ENCODE data around the gene PALLD.

PALLD gene

DNA sequence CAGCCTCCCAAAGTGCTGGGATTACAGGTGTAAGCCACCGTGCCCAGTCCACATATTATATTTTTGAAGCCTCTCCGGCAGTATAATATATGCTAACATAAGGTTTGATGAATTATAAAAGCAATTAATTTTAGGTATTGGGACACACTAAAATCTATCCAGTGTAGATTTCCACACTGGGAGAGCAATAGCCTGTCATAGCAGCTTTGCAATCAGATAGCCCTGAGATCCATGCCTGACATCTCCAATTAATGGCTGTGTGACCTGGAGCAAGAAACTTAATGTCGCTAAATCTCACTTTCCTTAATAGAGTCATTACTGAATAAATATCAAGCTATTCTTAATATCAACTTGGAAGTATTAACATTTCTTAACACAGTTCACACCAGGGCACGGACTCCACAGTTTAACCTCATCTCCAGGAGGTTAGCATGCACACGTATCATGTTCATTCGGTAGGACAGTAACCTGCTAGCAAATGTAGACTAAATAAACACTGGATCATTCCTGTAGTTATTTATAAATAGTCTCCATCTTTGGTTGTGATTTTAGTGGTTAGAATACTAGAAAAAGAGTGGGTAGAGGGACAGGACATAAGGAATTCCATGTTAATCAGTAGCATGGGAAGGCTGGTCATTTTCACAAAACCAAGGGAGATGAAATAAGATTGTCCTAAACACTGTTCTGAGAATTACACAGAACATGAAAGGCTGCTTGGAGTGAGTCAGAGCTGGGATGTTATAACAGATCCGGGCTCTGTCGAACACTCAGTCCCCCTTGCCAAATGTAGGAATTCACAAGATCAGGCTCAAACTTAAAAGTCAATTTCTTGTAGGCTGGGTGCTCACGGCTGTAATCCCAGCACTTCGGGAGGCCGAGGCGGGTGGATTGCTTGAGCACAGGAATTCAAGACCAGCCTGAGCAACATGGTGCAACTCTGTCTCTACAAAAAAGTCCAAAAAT lies 254.7 kb downstream of the PALLD start:
- TF ChIP-seq GATA3 (IDR thresholded peaks at IDR 0.05; ENCODE audit: low read depth, low read length): no peak
- no peak for TF ChIP-seq GATA2 (IDR thresholded peaks at IDR 0.05; ENCODE audit: low read depth, low read length)

- TF ChIP-seq GATA2 (IDR thresholded peaks at IDR 0.05; ENCODE audit: low read depth, low read length) (no peak), GATA3 (IDR thresholded peaks at IDR 0.05; ENCODE audit: low read depth, low read length) (no peak)
Observed at GRCh38 chr4:168755598-168756477, 259.0 kb downstream of the PALLD start.

GRCh38 chr4:168757500-168757899 lies 260.6 kb downstream of the PALLD start:
- TF ChIP-seq GATA2 (IDR thresholded peaks at IDR 0.05; ENCODE audit: low read depth, low read length) (no peak), GATA3 (IDR thresholded peaks at IDR 0.05; ENCODE audit: low read depth, low read length) (no peak)

DNA sequence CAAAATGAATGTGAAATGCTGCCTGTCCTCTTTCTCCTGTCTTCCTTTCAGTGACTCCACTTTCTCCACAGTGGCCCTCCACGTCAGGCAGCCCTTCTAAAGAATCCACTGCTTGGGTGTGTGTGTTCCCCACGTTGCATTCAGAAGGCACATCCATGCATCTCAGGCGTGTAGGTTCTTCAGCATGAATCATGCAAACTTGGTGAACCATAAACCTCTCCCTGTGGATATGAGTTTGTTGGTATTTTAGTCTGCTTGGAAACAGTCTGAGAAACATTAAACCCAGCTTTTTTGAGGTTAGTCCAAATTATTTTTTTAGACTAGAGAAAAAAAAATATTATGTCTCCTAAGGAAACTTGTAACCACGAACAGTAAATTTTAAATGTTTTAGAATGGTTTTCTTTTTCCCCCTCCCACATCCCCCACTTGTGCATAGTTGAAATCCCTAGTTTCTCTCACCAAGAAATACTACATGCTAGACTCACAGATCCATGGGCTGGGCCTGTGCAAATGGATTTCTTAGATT lies 261.6 kb downstream of the PALLD start:
- TF ChIP-seq GATA3 (IDR thresholded peaks at IDR 0.05; ENCODE audit: low read depth, low read length) (no peak), GATA2 (IDR thresholded peaks at IDR 0.05; ENCODE audit: low read depth, low read length) (no peak)

DNA sequence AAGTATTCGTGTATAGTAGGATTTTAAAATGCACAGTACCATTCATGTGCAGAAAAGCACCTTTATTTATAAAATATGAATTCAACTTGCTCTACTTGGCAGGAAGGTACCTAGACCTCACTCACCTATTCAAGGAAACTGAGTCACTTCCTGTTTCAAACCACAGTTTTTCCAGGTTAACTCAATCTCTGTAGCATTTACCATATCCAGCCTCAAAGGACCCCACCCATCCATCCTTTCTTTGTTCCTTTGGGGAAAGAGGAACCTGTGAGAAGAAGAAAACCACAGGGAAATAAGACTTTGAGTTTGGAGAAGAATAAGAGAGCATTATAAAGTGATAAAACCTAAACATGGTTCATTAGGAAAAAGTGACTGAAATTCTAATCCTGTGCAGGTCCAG lies 262.5 kb downstream of the PALLD start:
- TF ChIP-seq GATA2 (IDR thresholded peaks at IDR 0.05; ENCODE audit: low read depth, low read length) (no peak), GATA3 (IDR thresholded peaks at IDR 0.05; ENCODE audit: low read depth, low read length) (no peak)

GRCh38 chr4:168759959-168760527 lies 263.2 kb downstream of the PALLD start:
- TF ChIP-seq GATA3 (IDR thresholded peaks at IDR 0.05; ENCODE audit: low read depth, low read length) (no peak), GATA2 (IDR thresholded peaks at IDR 0.05; ENCODE audit: low read depth, low read length) (no peak)

DNA sequence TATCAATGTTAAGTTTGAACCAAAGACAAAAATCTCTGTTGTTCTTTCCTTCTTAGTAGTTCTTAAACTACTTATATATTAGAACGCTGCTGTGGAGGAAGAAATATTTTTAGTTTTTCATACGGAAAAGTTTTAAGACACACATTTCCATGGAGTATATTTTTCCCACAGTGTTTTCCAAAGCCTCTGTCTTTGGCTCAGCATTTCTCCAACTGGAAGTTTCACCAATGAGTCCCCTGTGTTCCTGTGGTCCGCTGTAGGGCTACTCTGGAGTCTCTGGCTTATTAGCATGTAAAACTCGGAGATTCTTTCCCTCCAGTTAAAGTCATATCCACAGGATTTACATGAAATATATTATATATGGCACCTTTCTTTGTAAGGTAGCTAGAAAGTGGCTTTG lies 264.2 kb downstream of the PALLD start:
- TF ChIP-seq GATA2 (IDR thresholded peaks at IDR 0.05; ENCODE audit: low read depth, low read length) (no peak), GATA3 (IDR thresholded peaks at IDR 0.05; ENCODE audit: low read depth, low read length) (no peak)

GRCh38 chr4:168765322-168765721 lies 268.5 kb downstream of the PALLD start:
- TF ChIP-seq GATA2 (IDR thresholded peaks at IDR 0.05; ENCODE audit: low read depth, low read length): no peak
- no peak for TF ChIP-seq GATA3 (IDR thresholded peaks at IDR 0.05; ENCODE audit: low read depth, low read length)

- TF ChIP-seq GATA2 (IDR thresholded peaks at IDR 0.05; ENCODE audit: low read depth, low read length) (no peak), GATA3 (IDR thresholded peaks at IDR 0.05; ENCODE audit: low read depth, low read length) (no peak)
Observed at GRCh38 chr4:168765726-168766125, 268.9 kb downstream of the PALLD start.

GRCh38 chr4:168766604-168767316 lies 269.9 kb downstream of the PALLD start:
- TF ChIP-seq GATA2 (IDR thresholded peaks at IDR 0.05; ENCODE audit: low read depth, low read length) (no peak), GATA3 (IDR thresholded peaks at IDR 0.05; ENCODE audit: low read depth, low read length) (no peak)

DNA sequence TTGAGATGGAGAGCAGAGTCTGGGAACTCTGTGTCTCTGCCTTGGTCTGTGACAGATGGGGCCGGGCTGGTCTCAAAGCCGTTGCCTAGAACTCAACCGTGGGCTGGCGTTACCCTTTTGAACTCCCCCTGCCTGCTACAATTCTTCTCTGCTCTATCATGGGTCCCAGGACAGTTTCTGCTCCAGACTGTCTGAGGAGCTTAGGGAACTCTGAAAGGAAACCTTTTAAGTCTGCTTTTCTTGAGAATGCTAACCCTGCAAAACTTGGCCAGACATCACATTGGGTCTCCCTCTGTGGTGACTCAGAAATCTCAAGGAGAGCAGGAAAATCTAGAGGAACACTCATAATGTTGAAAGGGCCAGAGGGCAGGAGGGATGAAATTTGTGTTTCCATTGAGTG lies 272.6 kb downstream of the PALLD start:
- TF ChIP-seq GATA2 (IDR thresholded peaks at IDR 0.05; ENCODE audit: low read depth, low read length) (no peak), GATA3 (IDR thresholded peaks at IDR 0.05; ENCODE audit: low read depth, low read length) (no peak)

- TF ChIP-seq GATA3 (IDR thresholded peaks at IDR 0.05; ENCODE audit: low read depth, low read length) (no peak), GATA2 (IDR thresholded peaks at IDR 0.05; ENCODE audit: low read depth, low read length) (no peak)
Observed at GRCh38 chr4:168769837-168770236, 273.0 kb downstream of the PALLD start.

GRCh38 chr4:168771251-168771650 lies 274.4 kb downstream of the PALLD start:
- TF ChIP-seq GATA3 (IDR thresholded peaks at IDR 0.05; ENCODE audit: low read depth, low read length) (no peak), GATA2 (IDR thresholded peaks at IDR 0.05; ENCODE audit: low read depth, low read length) (no peak)
